GM18907 (cell line): Measurements from ENCODE around the gene SYNPR.
"Not testable (repeated sequence)": the region's sequence is repeated elsewhere in the genome, so short reads cannot be mapped to it uniquely, and the experiment has no call there.

Source experiments
- ATAC-seq: cut with Tn5 transposase; IDR thresholded peaks from one replicate; pipeline ENCODE4 v1.9.1; 2021; ENCODE audit warnings: mild to moderate bottlenecking, moderate library complexity; ENCODE audit not compliant: unreplicated experiment

The SYNPR gene

GRCh38 chr3:63607716-63608115 lies 329.6 kb downstream of the SYNPR start:
- no peak for ATAC-seq

- no peak for ATAC-seq
Observed at GRCh38 chr3:63609408-63609807, 331.3 kb downstream of the SYNPR start.

- no peak for ATAC-seq
Observed at GRCh38 chr3:63609834-63610233, 331.7 kb downstream of the SYNPR start.

GRCh38 chr3:63611382-63611781 lies 333.3 kb downstream of the SYNPR start:
- ATAC-seq, result no peak

- no peak for ATAC-seq
Observed at GRCh38 chr3:63613561-63613960, 335.5 kb downstream of the SYNPR start.

- no peak for ATAC-seq
Observed at GRCh38 chr3:63617391-63617790, 339.3 kb downstream of the SYNPR start.

- no peak for ATAC-seq
Observed at GRCh38 chr3:63624941-63625560, 346.9 kb downstream of the SYNPR start.

GRCh38 chr3:63631670-63632069 lies 353.6 kb downstream of the SYNPR start:
- no peak for ATAC-seq

GRCh38 chr3:63635186-63635585 lies 357.1 kb downstream of the SYNPR start:
- no peak for ATAC-seq

GRCh38 chr3:63639806-63640205 lies 361.7 kb downstream of the SYNPR start:
- ATAC-seq, result no peak

- ATAC-seq, result no peak
Observed at GRCh38 chr3:63642488-63642887, 364.4 kb downstream of the SYNPR start.

GRCh38 chr3:63644212-63644797 lies 366.2 kb downstream of the SYNPR start:
- no peak for ATAC-seq

- not testable (repeated sequence) for ATAC-seq
Observed at GRCh38 chr3:63644928-63645781, 367.0 kb downstream of the SYNPR start.

GRCh38 chr3:63652066-63652725 lies 374.1 kb downstream of the SYNPR start, which contains the start of gene SNTN:
SNTN (plus strand) TSS chr3:63652675; CDS start chr3:63652688, 13 bp downstream.
- no peak for ATAC-seq

GRCh38 chr3:63654211-63654610 lies 376.1 kb downstream of the SYNPR start:
- no peak for ATAC-seq

- ATAC-seq, result no peak
Observed at GRCh38 chr3:63654931-63655330, 376.8 kb downstream of the SYNPR start.

GRCh38 chr3:63655519-63655918 lies 377.4 kb downstream of the SYNPR start:
- no peak for ATAC-seq

GRCh38 chr3:63656786-63657185 lies 378.7 kb downstream of the SYNPR start:
- ATAC-seq, result no peak

GRCh38 chr3:63661242-63661641 lies 383.1 kb downstream of the SYNPR start:
- ATAC-seq, result no peak

GRCh38 chr3:63662011-63662410 lies 383.9 kb downstream of the SYNPR start:
- no peak for ATAC-seq

GRCh38 chr3:63662500-63662899 lies 384.4 kb downstream of the SYNPR start:
- ATAC-seq, result no peak
